ENCODE measurements around the gene DHRS7B.
"Not testable (repeated sequence)": the region's sequence is repeated elsewhere in the genome, so short reads cannot be mapped to it uniquely, and the experiment has no call there.

The DHRS7B gene

DNA sequence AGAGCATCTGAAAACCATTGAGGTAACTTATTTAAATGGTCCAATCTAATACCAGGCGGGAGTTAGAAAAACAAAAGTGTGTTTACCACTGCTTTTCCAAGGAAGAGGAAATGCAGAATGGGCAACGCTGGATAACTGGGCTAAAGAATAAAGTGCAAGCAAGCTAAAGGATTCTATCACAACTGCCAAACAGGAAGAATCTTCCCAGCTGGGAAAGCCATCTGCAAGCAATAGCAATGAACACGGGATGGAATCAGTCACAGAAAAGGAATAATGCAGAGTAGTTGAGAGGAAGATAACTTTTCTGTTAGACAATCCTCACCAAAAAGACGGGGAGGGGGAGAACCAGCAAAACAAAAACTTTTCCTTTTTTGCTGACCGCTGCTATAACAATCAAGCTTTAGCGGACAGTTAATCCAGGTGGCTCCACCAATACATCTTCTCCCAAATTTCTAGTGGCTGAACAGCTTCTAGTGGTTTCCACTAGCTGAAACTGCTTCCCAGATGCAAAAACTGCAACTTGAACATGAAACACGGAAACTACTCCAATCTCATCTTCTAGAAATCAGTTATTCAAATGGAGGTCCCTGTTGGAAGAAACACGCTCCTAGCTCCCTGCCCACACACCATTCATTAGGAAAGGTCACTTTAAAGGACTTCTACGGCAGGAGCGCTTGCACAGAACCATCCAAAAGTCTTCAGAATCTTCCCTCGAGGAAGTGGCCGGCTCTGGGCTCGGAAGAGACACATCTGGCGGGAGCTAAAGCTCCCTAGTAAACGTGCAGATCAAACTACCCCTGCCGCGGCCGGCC lies 86.3 kb downstream of the DHRS7B start:
- DNase-seq: no peak

DNA sequence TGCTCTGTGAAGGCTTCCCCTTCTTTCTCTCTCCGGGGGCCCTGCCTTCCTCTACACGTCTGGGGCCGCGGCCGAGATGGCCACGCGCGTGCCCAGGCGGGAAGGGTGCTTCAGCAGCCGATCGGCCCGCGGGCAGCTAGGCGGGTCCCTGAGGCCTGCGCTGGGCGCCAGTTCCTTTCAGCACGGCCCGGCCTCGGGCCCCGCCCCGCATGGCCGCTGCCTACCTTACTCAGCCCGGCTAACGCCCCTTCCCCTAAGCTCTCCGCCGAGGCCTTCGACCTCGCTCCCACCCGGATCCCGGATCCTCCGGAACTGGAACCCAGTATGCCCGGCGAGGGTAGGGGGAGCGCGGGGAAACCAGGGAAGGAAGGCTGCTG lies 86.9 kb downstream of the DHRS7B start:
- peak; percentile 54 for DNase-seq

GRCh38 chr17:21214015-21214776 lies 87.4 kb downstream of the DHRS7B start, which contains the start of gene TMEM11:
TSS of gene TMEM11 (minus strand) at chr17:21214161. CDS start at chr17:21214152, 9 bp downstream.
- peak; percentile 97 for DNase-seq

- DNase-seq: no peak
Measured at GRCh38 chr17:21214777-21215541, 88.2 kb downstream of the DHRS7B start.

- DNase-seq: peak; percentile 67
Measured at GRCh38 chr17:21215935-21216334, 89.2 kb downstream of the DHRS7B start.

DNA sequence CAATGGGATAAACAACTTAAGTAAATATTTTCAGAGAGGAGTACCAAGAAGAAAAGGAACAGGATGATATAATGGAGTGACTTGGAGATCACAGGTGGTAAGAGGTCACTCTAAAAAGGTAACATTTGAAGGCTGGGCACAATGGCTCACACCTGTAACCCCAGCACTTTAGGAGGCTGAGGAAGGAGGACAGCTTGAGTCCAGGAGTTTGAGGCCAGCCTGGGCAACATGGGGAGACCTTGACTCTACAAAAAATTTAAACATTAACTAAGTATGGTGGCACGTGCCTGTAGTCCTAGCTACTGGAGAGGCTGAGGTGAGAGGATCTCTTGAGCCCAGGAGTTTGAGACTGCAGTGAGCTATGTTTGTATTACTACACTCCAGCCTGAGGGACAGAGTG lies 90.6 kb downstream of the DHRS7B start:
- DNase-seq: no peak

- peak; percentile 86 for DNase-seq
Measured at GRCh38 chr17:21218101-21218500, 91.3 kb downstream of the DHRS7B start.

- DNase-seq: no peak
Measured at GRCh38 chr17:21218831-21219380, 92.1 kb downstream of the DHRS7B start.

DNA sequence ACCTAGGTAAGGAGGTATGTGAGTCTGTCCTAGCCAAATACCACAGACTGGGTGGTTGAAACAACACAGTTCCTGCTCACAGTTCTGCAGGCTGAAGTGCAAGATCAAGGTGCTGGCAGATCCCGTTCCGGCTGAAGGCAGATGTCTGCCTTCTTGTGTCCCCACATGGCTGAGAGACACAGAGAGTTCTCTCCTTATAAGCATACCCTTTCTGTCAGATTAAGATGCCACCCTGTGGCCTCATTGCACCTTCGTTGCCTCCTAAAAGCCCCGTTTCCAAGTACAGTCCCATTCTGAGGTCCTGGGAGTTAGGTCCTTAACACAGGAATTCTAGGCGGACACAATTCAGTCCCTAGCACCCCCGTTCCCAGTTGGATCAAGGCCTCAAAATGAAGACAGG lies 96.3 kb downstream of the DHRS7B start:
- DNase-seq: no peak

GRCh38 chr17:21227277-21227676 lies 100.5 kb downstream of the DHRS7B start:
- not testable (repeated sequence) for DNase-seq

DNA sequence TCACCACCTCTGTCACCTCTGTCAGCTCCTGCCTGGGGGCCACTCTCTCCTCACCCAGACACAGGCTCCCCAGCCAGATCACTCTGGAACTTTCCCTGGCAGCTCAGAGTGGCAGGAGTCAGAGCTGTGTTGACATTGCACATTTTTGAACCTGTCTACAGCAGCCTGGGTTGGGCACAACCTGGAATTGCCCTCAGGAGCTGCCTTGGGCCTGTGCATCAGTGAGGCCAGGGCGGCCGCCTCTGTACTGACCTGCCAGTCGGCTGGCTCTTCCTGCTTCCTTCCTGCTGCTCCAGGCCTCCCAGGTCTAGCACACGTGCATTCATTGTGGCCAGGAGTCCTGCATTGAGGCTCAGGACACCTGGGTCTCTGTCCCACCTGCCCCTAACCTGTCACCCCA lies 101.3 kb downstream of the DHRS7B start:
- DNase-seq: no peak

DNA sequence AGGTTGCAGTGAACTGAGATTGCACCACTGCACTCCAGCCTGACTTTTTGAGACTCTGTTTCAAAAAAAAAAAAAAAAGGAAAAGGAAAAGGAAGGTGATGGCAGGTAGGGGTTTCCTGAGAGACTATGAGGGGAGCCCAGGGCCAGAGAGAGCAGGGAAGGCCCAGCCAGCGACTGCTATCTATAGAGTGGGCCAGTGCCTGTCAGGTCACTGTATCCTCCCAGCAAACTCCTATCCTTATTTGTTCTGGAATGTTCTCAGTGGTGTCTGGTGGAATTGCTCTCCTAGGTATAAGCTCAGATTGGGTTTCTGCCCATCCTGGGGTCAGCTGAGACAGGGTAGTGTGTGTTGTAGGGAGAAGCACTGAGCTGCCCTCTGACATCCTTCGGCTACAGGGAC lies 102.1 kb downstream of the DHRS7B start:
- DNase-seq: no peak

GRCh38 chr17:21231533-21231932 lies 104.8 kb downstream of the DHRS7B start:
- DNase-seq: no peak

- no peak for DNase-seq
Measured at GRCh38 chr17:21232033-21232749, 105.4 kb downstream of the DHRS7B start.

DNA sequence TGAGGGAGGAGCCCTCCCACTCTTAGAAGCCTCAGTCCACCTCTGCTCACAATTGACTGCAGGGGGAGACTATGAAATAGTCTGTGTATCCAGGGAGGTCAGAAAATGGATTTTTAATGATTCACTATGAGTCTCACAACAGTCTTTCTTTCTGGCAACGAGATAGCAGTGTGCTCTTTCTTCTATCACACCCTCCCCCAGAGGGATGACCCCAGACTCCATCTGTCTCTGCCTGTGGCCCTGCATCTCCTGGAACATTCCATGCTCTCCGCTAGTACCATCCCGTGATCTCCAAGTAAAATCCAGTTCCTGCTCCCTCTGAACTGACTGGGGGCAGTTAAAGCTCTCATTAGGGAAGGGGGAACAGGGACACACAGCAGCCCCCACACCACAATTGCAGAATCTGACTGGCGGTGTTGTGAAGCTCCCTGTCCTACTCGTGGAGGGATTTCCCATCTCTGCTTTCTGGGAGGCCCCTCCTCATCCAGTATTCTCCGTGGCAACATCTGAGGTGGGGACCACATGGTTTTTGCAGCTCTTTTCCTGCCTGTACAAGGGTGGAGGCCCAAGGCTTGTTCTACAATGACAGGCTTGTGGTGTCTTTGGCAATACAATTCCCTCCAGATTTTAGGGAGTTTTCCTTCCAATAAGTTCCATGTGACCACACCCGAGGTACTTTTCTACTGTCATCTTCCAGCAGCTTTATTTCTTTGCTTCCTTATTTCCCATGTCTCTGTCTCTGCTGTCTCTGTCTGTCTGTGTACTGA lies 107.0 kb downstream of the DHRS7B start:
- DNase-seq: no peak

GRCh38 chr17:21235921-21236320 lies 109.2 kb downstream of the DHRS7B start:
- DNase-seq: no peak

DNA sequence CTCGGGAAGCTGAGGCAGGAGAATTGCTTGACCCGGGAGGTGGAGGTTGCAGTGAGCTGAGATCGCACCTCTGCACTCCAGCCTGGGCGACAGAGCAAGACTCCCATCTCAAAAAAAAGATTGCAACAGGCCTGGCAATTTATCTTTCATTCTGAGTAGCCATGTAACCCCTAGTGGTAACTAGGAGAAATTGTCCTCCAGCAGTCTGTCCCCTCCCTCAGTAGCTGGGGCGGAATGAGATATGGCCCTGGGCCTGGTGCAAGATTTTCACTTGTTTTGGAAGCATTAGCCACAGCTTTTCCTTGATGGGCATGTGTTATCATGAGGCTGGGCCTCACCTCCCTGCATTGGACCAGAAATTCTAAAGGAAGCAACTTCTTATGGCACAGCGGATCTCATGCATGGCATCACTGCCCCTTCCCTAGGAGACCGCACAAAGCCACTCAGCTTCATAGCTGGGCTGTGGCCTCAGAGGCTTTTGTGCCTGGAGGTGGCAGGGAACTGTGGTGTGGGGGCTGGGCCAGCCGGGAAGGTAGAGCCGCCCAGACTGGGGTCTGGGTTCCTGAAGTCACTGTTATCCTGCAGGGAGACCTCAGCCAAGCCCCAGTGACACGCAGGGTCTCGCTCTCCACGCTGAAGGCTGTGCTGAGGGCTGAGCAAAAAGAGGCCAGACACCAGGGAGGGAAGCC lies 113.1 kb downstream of the DHRS7B start:
- DNase-seq: peak; percentile 75

DNA sequence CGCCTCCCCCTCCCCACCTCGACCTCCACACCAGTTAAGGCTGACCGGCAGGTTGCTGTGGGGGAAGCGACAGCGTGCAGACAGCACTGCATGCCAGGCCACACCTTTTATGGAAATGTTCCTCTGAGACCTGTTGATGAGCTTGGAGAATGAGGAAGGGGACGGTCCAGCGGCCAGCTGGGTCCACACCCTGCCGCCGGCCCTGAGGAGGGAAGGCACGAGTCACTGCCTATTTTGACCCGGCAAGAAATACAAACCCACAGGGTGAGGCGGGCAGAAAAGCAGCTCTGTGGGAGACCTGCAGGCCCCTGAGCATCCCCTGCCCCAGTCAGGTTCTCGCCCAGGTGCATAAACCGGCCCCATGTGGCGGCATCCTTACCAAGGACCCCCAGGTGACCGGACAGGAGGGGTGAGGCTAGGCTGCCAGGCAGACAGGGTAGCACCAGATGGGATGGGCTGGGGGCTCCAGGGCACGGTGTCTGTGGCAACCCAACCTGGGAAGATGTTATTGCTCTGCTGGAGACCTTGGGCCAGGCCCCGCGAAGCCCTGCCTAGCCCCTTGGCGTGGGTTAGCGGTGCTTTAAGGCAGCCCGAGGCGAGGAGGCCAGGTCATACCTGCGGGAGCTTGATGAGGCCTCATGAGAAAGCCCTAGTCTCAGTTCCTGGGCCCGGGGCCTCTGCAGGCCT lies 113.7 kb downstream of the DHRS7B start:
- no peak for DNase-seq

Measured in hematopoietic multipotent progenitor cell treated with erythropoietin and hydrocortisone succinate and interleukin-3 and kit ligand, for 6 days (in vitro differentiated cells).